Mucosa of descending colon (tissue), 3 donors: Measurements from ENCODE around the gene NRIP3. TPM values are rescaled to one million over a fixed set of nuclear protein-coding genes. Genes with fewer than 3 reads are reported as not detected.

ENCODE experiments used
- ATAC-seq: fragments of 200-7000 bp; cut with Tn5 transposase; one replicate; pipeline ENCODE4 v1.9.1; 2020; ENCODE audit warnings: mild to moderate bottlenecking, moderate library complexity
- DNase-seq, 3 donors: peaks; one replicate each; pipeline ENCODE4 v3.0.0-alpha.2; 2020
- H3K36me3 ChIP-seq: fragments of 200-600 bp; one replicate; pipeline ENCODE4 v1.8.0; 2021; ENCODE audit warnings: low read depth, mild to moderate bottlenecking
- H3K4me1 ChIP-seq: fragments of 200-600 bp; one replicate; pipeline ENCODE4 v1.8.0; 2021; ENCODE audit warnings: low read depth, mild to moderate bottlenecking
- H3K4me3 ChIP-seq: fragments of 200-600 bp; one replicate; pipeline ENCODE4 v1.8.0; 2021; ENCODE audit warnings: mild to moderate bottlenecking
- H3K9me3 ChIP-seq: fragments of 200-600 bp; one replicate; pipeline ENCODE4 v1.8.0; 2021; ENCODE audit warnings: mild to moderate bottlenecking
- CTCF ChIP-seq: fragments of 200-600 bp; IDR thresholded peaks from one replicate; pipeline ENCODE4 v1.8.0; 2022; ENCODE audit warnings: antibody characterized with exemption, mild to moderate bottlenecking
- intact Hi-C, 2 donors: fragments of 100-400 bp; cut with DNase I in 1 of 2; cut with micrococcal nuclease in 1 of 2; formaldehyde crosslinking; loops; one replicate each; pipeline versions ENCODE4 v1.11.0 to v1.11.1; 2022; cut with DNase I, micrococcal nuclease
- total RNA-seq, 3 donors: library from RNA; stranded (reverse); fragmentation: NEBNext Ultra II Directional in 2 of 3; extraction: Animal tissue kit (Norgen Biotek cat#: 25700) in 2 of 3; gene quantifications; one replicate each; pipeline versions ENCODE4 v1.2.1 to v1.2.4, GENCODE V29; 2021 to 2023
- donor health status: DM: no; HTN: no; CAD: no; lungs with moderate emphysema.
- donor health status: DM: no; HTN: no; CAD: no.
- donor health status: DM: no; HTN: yes; CAD: no.

Gene NRIP3
- total RNA-seq, 3 donors from 2014 or later: 0.20 to 1.6 (median 0.63) TPM

GRCh38 chr11:8933931-8934330, 69.9 kb downstream of the NRIP3 start:
- no peaks in the 10 kb centered on the region for H3K4me1 ChIP-seq
- ATAC-seq: no peak
- no peak overlapping the region for H3K4me3 ChIP-seq
- no peak for TF ChIP-seq CTCF
- H3K9me3 ChIP-seq: no peaks in the 10 kb centered on the region
- no peaks in the 10 kb centered on the region for H3K36me3 ChIP-seq
- intact Hi-C loops: no loop called here
- DNase-seq: no peak

- no peak for ATAC-seq
Measured at GRCh38 chr11:8932564-8933180, 71.1 kb downstream of the NRIP3 start, which contains the start of gene C11orf16. Gene C11orf16 (minus strand): TSS chr11:8932947. CDS start chr11:8932308, 639 bp downstream.

More at GRCh38 chr11:8932564-8933180, 71.1 kb downstream of the NRIP3 start, which contains the start of gene C11orf16:
- TF ChIP-seq CTCF: no peak
- no peak for DNase-seq
- no peaks in the 10 kb centered on the region for H3K36me3 ChIP-seq
- H3K9me3 ChIP-seq: no peaks in the 10 kb centered on the region
- H3K4me3 ChIP-seq: no peak within 1 kb of the TSS
- intact Hi-C loops: no loop called here
- no peaks in the 10 kb centered on the region for H3K4me1 ChIP-seq

Other genes with a start within 250 kb of the NRIP3 start
- 10 to 100 TPM; 12.6 to 20.1 (median 17.0) TPM for gene AKIP1, start 92.8 kb downstream of the NRIP3 start, total RNA-seq
- gene C11orf16, start 71.1 kb downstream of the NRIP3 start, total RNA-seq: not detected
- gene ASCL3, start 61.0 kb downstream of the NRIP3 start, total RNA-seq: not detected
- 100 to 1,000 TPM in 1 of 3 donors, 10 to 100 TPM in 2; 51.4 to 109 (median 78.4) TPM for gene TMEM9B, start 39.6 kb downstream of the NRIP3 start, total RNA-seq
- 10 to 100 TPM in 2 of 3 donors, 1 to 10 TPM in 1; 8.7 to 18.7 (median 15.9) TPM for gene SCUBE2, start 87.6 kb upstream of the NRIP3 start, total RNA-seq